ENCODE results near the gene PHLPP1. TPM values are rescaled to one million over a fixed set of nuclear protein-coding genes. Genes with fewer than 3 reads are reported as not detected.

The PHLPP1 gene
- total RNA-seq, 4 donors from 2014 or later, result 15.7 to 21.8 (median 20.5) TPM

DNA sequence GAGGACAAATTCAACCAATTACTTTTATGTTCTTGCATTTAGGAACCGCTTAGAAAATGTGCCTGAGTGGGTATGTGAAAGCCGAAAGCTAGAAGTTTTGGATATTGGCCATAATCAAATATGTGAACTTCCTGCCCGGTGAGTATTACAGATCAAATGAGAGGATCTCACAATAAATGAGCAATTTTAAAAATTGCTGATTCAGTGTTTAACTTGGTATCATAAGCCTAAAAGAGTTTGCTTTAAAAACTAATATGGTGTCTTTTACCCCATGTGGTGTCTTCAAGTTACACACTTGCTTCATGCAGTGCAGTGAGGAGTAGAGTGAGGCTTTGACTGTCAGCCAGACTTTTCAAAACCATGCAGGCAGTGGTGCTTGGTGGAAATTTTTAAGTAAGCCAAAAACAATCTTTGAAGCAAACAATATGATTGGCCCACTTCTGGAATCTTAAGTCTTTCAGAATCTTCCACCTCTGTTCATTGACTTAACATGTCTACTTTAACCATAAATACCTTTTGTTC, 199.6 kb downstream of the PHLPP1 start:
- Histone ChIP-seq H3K4me3 (no peak overlapping the region), H3K27ac (no peak overlapping the region), H3K4me1 (no peaks in the 10 kb centered on the region), H3K9me3 (no peaks in the 10 kb centered on the region), H3K27me3 (no peaks in the 10 kb centered on the region), H3K36me3 (peaks cover 0 to 5% (median 0%) of the 10 kb centered on the region in 3 donors)
- no peak for DNase-seq
- no peak for TF ChIP-seq POLR2A (IDR thresholded peaks at IDR 0.05)
- TF ChIP-seq, protein P1, sequence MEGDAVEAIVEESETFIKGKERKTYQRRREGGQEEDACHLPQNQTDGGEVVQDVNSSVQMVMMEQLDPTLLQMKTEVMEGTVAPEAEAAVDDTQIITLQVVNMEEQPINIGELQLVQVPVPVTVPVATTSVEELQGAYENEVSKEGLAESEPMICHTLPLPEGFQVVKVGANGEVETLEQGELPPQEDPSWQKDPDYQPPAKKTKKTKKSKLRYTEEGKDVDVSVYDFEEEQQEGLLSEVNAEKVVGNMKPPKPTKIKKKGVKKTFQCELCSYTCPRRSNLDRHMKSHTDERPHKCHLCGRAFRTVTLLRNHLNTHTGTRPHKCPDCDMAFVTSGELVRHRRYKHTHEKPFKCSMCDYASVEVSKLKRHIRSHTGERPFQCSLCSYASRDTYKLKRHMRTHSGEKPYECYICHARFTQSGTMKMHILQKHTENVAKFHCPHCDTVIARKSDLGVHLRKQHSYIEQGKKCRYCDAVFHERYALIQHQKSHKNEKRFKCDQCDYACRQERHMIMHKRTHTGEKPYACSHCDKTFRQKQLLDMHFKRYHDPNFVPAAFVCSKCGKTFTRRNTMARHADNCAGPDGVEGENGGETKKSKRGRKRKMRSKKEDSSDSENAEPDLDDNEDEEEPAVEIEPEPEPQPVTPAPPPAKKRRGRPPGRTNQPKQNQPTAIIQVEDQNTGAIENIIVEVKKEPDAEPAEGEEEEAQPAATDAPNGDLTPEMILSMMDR (IDR thresholded peaks at IDR 0.05), result no peak

DNA sequence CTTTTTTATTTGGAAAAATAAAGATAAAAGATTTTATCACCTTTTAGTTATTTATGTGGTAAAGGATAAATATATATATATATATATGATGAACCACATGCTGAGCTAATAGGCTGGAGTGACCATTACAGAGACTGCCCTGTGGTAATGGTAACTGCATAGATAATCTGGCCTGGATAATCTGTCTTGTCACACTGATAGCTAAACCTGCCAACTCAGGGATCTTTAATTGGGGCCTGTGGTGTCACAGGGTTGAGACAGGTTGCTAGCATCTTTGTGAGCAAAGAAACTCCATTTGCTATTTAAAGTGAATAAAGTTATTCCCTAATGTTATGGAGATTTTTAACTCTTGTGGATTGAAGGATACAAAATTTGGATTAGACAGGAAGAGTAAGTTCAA, 203.0 kb downstream of the PHLPP1 start:
- H3K4me3 ChIP-seq, result no peak overlapping the region
- no peak overlapping the region for H3K27ac ChIP-seq
- H3K27me3 ChIP-seq, result no peaks in the 10 kb centered on the region
- DNase-seq, result no peak
- H3K4me1 ChIP-seq, result no peaks in the 10 kb centered on the region
- TF ChIP-seq, protein P1 (IDR thresholded peaks at IDR 0.05), result no peak
- TF ChIP-seq POLR2A (IDR thresholded peaks at IDR 0.05), result no peak
- peaks cover 0 to 11% (median 0%) of the 10 kb centered on the region in 3 donors for H3K36me3 ChIP-seq
- H3K9me3 ChIP-seq, result no peaks in the 10 kb centered on the region

DNA sequence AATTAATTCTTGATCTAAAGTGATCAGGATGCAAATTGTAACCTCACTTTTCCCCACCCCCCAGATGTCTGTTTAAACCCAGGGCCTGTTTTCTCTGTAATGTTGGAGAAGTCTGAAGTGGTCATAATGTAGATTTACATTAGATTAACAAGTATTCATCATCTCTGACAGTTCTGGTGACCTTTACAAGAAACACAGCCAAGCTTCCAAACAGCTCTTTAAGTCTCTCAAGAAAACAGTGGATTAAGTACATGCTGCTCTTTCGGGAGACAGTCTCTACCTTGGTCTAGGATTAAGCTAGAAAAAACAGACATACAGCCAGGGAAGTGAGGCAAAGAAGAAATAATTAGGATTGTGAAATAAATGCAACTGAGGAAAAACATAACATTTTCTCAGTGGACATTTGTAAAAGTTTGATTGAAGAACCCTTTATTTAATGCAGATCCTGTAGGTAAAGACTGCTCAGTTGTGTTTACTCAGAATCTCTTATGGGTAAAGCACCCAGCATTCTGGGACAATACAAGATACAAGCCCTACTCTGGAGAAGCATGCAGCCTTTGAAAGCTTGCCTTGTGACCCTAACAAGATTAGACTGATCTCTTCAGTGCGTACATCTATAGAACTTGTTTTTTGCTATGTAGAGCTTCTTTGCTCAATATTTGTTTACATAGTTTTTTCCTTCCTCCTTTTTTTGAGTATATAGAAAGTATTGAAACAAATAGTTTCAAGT, 203.9 kb downstream of the PHLPP1 start:
- H3K27me3 ChIP-seq, result no peaks in the 10 kb centered on the region
- H3K27ac ChIP-seq, result no peak overlapping the region
- H3K4me1 ChIP-seq, result no peaks in the 10 kb centered on the region
- no peak for TF ChIP-seq POLR2A (IDR thresholded peaks at IDR 0.05)
- H3K9me3 ChIP-seq, result no peaks in the 10 kb centered on the region
- H3K4me3 ChIP-seq, result no peak overlapping the region
- H3K36me3 ChIP-seq, result peaks cover 0 to 11% (median 0%) of the 10 kb centered on the region in 3 donors
- DNase-seq, result no peak

DNA sequence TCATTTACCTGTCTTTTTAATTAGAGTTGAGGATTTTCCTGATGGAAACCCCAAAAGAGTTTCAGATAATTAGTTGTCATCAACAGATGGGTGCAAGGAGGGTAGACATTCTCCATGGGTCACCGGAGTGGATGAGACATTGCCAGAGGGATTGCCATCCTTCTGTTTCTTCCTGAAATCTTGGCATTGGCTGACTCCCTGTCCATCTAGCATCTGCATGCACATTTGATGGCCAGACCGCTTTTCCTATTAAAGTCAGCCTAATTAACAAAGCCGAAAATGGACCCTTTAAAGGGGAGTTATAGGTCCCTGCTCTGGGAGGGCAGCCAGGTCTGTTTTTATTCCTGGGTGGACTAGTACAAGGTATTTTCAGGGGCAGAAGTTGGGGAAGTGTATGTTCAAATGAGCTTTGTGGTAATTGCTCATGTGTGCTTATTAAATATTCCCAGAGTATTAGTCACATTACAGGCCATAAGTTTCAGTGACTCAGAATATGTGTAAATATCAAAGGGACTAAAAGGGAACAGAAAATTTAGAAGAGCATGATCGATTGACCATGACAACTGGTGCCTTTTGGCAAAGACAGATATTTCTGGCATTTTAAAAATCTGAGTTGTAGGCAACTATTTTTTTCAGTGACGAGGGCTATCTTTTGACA, 209.8 kb downstream of the PHLPP1 start:
- H3K27me3 ChIP-seq, result no peaks in the 10 kb centered on the region
- H3K36me3 ChIP-seq, result peaks cover 0 to 6% (median 0%) of the 10 kb centered on the region in 3 donors
- DNase-seq, result no peak
- no peaks in the 10 kb centered on the region for H3K4me1 ChIP-seq
- H3K9me3 ChIP-seq, result no peaks in the 10 kb centered on the region
- H3K27ac ChIP-seq, result no peak overlapping the region
- TF ChIP-seq POLR2A (IDR thresholded peaks at IDR 0.05), result no peak
- TF ChIP-seq, protein P1 (IDR thresholded peaks at IDR 0.05), result no peak
- H3K4me3 ChIP-seq, result no peak overlapping the region

DNA sequence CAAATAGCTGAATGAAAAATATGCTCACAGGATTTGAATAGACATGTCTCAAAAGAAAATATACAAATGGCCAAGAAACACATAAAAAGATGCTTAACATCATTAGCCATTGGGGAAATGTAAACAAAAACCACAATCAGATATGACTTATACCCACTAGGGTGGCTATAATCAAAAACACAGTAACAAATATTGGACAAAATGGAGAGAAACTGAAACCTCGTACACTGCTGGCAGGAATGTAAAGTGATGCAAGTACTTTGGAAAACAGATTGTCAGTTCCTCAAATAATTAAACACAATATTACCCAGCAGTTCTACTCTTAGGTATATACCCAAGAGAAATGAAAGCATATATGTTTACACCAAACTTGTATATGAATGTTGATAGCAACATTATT, 213.0 kb downstream of the PHLPP1 start:
- no peaks in the 10 kb centered on the region for H3K36me3 ChIP-seq
- no peaks in the 10 kb centered on the region for H3K27me3 ChIP-seq
- H3K4me3 ChIP-seq, result no peak overlapping the region
- no peak overlapping the region for H3K27ac ChIP-seq
- no peaks in the 10 kb centered on the region for H3K4me1 ChIP-seq
- H3K9me3 ChIP-seq, result no peaks in the 10 kb centered on the region
- TF ChIP-seq, protein P1 (IDR thresholded peaks at IDR 0.05), result no peak
- no peak for TF ChIP-seq POLR2A (IDR thresholded peaks at IDR 0.05)
- no peak for DNase-seq

DNA sequence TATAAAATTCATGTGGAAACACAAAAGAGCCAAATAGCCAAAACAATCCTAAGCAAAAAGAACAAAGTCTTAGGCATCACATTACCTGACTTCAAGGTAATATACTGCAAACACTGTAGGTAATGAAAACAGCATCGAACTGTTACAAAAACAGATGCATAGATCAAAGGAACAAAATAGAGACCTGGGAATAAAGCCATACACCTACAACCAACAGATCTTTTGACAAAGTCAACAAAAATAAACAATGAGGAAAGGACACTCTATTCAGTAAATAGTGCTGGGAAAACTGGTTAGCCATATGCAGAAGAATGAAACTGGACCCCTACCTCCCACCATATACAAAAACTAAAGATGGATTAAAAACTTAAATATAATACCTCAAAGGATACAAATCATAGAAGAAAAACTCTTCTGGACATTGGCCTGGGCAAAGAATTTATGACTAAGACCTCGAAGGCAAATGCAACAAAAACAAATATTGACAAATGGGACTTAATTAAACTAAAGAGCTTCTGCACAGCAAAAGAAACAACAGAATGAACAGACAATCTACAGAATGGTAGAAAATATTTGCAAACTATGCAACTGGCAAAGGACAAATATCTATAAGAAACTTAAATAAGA, 218.0 kb downstream of the PHLPP1 start:
- Histone ChIP-seq H3K36me3 (no peaks in the 10 kb centered on the region), H3K4me1 (no peaks in the 10 kb centered on the region), H3K27ac (no peak overlapping the region), H3K27me3 (no peaks in the 10 kb centered on the region), H3K4me3 (no peak overlapping the region), H3K9me3 (no peaks in the 10 kb centered on the region)
- DNase-seq, result no peak
- no peak for TF ChIP-seq POLR2A (IDR thresholded peaks at IDR 0.05)
- TF ChIP-seq, protein P1 (IDR thresholded peaks at IDR 0.05), result no peak

Data from Peyer's patch (tissue), 4 donors.